Small intestine (tissue), 7 donors: ENCODE results near the gene BRK1. TPM values are rescaled to one million over a fixed set of nuclear protein-coding genes. Genes with fewer than 3 reads are reported as not detected.
A peak's percentile ranks its signal among the peaks of the same experiment; 100 is the strongest.
"Not testable (repeated sequence)": the region's sequence is repeated elsewhere in the genome, so short reads cannot be mapped to it uniquely, and the experiment has no call there.

Experiments used
- DNase-seq, 2 donors: peaks; one replicate each; pipeline versions ENCODE4 v3.0.0 to v3.0.0-alpha.2; 2013
- FAIRE-seq: peaks from 2 replicates; lab custom pipeline; 2012; peaks lifted over from hg19 to GRCh38; lab: Jason Lieb, UNC
- H3K27ac ChIP-seq, 3 donors: one replicate each; pipeline ENCODE4 v1.5.1; 2013; ENCODE audit warnings: low read length in 2 of 3, mild to moderate bottlenecking in 2 of 3, control low read depth in 1 of 3, inconsistent platforms in 1 of 3, low read depth in 1 of 3, moderate library complexity in 1 of 3
- H3K27me3 ChIP-seq, 3 donors: one replicate each; pipeline ENCODE4 v1.6.1; 2013; ENCODE audit warnings: low read length in 3 of 3, inconsistent platforms in 1 of 3; ENCODE audit not compliant: control insufficient read depth in 3 of 3, insufficient read depth in 3 of 3
- H3K36me3 ChIP-seq, 3 donors: one replicate each; pipeline ENCODE4 v1.6.1; 2013; ENCODE audit warnings: low read length in 3 of 3, inconsistent platforms in 1 of 3, low read depth in 1 of 3, mild to moderate bottlenecking in 1 of 3, moderate library complexity in 1 of 3; ENCODE audit not compliant: control insufficient read depth in 3 of 3, insufficient read depth in 2 of 3
- H3K4me1 ChIP-seq, 3 donors: one replicate each; pipeline ENCODE4 v1.6.1; 2013; ENCODE audit warnings: low read length in 2 of 3, inconsistent platforms in 1 of 3, low read depth in 1 of 3, mild to moderate bottlenecking in 1 of 3, moderate library complexity in 1 of 3; ENCODE audit not compliant: control insufficient read depth in 3 of 3, insufficient read depth in 2 of 3
- H3K4me3 ChIP-seq, 3 donors: one replicate each; pipeline ENCODE4 v1.5.1; 2013; ENCODE audit warnings: low read length in 3 of 3, control low read depth in 1 of 3, inconsistent platforms in 1 of 3, low read depth in 1 of 3, mild to moderate bottlenecking in 1 of 3, moderate library complexity in 1 of 3
- H3K9me3 ChIP-seq, 2 donors: one replicate each; pipeline ENCODE4 v1.6.1; 2013; ENCODE audit warnings: low read depth in 1 of 2, low read length in 1 of 2; ENCODE audit not compliant: control insufficient read depth in 2 of 2, insufficient read depth in 1 of 2
- WGBS, 3 donors: extraction: QIAGEN DNeasy Blood & Tissue Kit; methylation state at CpG; one replicate each; pipeline ENCODE4 v1.1.7; 2013; 5-methylcytosine and 5-hydroxymethylcytosine counted together
- polyA plus RNA-seq, 4 donors: library from polyadenylated mRNA; stranded (reverse) in 3 of 4; unstranded in 1 of 4; fragments of 200-250 nt in 3 of 4; fragments of 120-200 nt in 1 of 4; gene quantifications; one replicate each; pipeline versions ENCODE4 v1.2.1 to v1.2.3, GENCODE V29; 2013
- donor health status: healthy with polysubstance abuse.
- donor health status: control.
- donor health status: control.
- donor health status: Bipolar disorder and iron deficiency.
- donor health status: healthy.

BRK1 gene
- polyA plus RNA-seq, 4 donors = 147 to 191 (median 171) TPM

DNA sequence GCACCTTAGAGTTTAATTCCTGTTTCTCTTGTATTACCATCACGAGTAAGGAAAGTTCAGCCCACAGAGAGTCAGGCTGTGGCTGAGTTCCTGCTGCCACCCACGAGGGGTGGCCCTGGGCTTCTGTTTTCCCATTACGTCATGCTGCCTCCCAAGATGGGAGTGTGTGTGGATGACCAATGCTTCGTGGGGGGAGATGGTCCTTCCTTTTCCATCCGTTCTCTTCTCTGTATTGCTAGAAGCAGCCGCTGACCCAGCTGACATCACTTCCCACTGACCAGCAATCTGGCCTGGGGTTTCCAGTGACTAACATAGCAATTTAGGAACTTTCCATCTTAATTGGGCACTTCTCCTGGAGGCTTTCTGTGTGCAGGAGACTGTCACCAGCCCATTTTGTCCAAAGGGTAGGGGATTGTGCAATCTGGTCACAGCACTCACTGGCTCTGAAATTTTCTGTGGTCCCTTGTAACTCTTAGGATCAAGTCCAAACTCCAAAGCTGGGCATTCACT, 58.5 kb downstream of the BRK1 start:
- Histone ChIP-seq H3K27ac (peak overlapping the region in 1 of 3 donors; percentile 59), H3K4me3 (no peak overlapping the region), H3K4me1 (peaks cover 0 to 4% (median 0%) of the 10 kb centered on the region in 3 donors), H3K36me3 (peaks cover 0 to 4% (median 2%) of the 10 kb centered on the region in 3 donors), H3K9me3 (peaks cover 0 to 14% of the 10 kb centered on the region in 2 donors), H3K27me3 (no peaks in the 10 kb centered on the region)
- FAIRE-seq = no peak
- no peak for DNase-seq
- 45 to 69% (median 65%) methylated on average over 6 of the region's 6 CpGs for WGBS, 3 donors

DNA sequence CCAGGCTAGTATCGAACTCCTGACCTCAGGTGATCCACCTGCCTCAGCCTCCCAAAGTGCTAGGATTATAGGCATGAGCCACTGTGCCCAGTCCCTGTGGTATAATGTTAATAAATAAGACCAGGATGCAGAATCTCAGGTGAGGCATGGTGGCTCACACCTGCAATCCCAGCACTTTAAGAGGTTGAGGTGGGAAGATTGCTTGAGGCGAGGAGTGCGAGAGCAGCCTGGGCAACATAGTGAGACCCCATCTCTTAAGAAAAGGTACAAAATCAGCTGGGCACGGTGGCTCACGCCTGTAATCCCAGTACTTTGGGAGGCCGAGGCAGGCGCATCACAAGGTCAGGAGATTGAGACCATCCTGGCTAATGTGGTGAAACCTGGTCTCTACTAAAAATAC, 59.9 kb downstream of the BRK1 start:
- not testable (repeated sequence) for H3K4me3 ChIP-seq, FAIRE-seq, H3K27me3 ChIP-seq, H3K27ac ChIP-seq, H3K9me3 ChIP-seq, DNase-seq, H3K36me3 ChIP-seq, H3K4me1 ChIP-seq
- 94 to 100% (median 98%) methylated on average over 7 of the region's 7 CpGs for WGBS, 3 donors

DNA sequence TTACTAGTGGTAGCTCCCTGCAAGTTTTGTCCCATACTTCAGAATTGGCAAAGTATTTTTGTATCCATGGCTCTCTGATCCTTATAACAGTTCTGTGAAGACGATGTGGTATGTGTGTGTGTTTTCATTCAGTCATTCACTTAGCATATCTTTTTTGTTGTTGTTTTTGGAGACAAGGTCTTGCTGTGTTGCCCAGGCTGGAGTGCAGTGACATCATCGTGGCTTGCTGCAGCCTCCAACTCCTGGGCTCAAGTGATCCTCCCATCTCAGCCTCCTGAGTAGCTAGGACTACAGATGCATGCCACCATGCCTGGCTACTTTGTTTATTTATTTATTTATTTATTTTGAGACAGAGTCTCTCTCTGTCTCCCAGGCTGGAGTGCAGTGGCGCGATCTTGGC, 60.7 kb downstream of the BRK1 start:
- WGBS, 3 donors = 85 to 98% (median 96%) methylated on average over 4 of the region's 4 CpGs
- not testable (repeated sequence) for H3K27me3 ChIP-seq, FAIRE-seq, H3K36me3 ChIP-seq, H3K4me1 ChIP-seq, H3K4me3 ChIP-seq, H3K27ac ChIP-seq, DNase-seq, H3K9me3 ChIP-seq

Other genes with a start within 250 kb of the BRK1 start
- gene CIDEC, start 235.4 kb upstream of the BRK1 start, polyA plus RNA-seq = 100 to 1,000 TPM in 2 of 4 donors, 10 to 100 TPM in 2; 19.0 to 748 (median 310) TPM
- 10 to 100 TPM; 49.0 to 56.8 (median 52.7) TPM for gene JAGN1, start 225.1 kb upstream of the BRK1 start, polyA plus RNA-seq
- gene IL17RE, start 212.8 kb upstream of the BRK1 start, polyA plus RNA-seq = 10 to 100 TPM; 31.3 to 59.3 (median 43.5) TPM
- gene IL17RC, start 198.6 kb upstream of the BRK1 start, polyA plus RNA-seq = 10 to 100 TPM; 35.7 to 96.2 (median 41.3) TPM
- gene CRELD1, start 181.8 kb upstream of the BRK1 start, polyA plus RNA-seq = 10 to 100 TPM; 16.2 to 53.7 (median 32.1) TPM
- 1 to 10 TPM in 1 of 4 donors, under 1 TPM in 3; 0.45 to 1.3 (median 0.82) TPM for gene PRRT3, start 163.3 kb upstream of the BRK1 start, polyA plus RNA-seq
- gene EMC3, start 128.8 kb upstream of the BRK1 start, polyA plus RNA-seq = 10 to 100 TPM; 21.9 to 74.6 (median 47.7) TPM
- 10 to 100 TPM in 1 of 4 donors, 1 to 10 TPM in 2, under 1 TPM in 1; 0.45 to 13.9 (median 4.4) TPM for gene FANCD2, start 89.2 kb upstream of the BRK1 start, polyA plus RNA-seq
- gene FANCD2OS, start 7.4 kb upstream of the BRK1 start, polyA plus RNA-seq = not detected
- gene VHL, start 26.1 kb downstream of the BRK1 start, polyA plus RNA-seq = 10 to 100 TPM; 21.9 to 59.3 (median 29.2) TPM
- 1 to 10 TPM; 1.2 to 6.8 (median 3.1) TPM for gene IRAK2, start 49.2 kb downstream of the BRK1 start, polyA plus RNA-seq
- 10 to 100 TPM; 13.8 to 28.3 (median 17.4) TPM for gene TATDN2, start 132.8 kb downstream of the BRK1 start, polyA plus RNA-seq
- 10 to 100 TPM in 3 of 4 donors, 1 to 10 TPM in 1; 2.8 to 21.9 (median 14.5) TPM for gene GHRL, start 177.3 kb downstream of the BRK1 start, polyA plus RNA-seq
- 100 to 1,000 TPM; 168 to 349 (median 209) TPM for gene SEC13, start 205.4 kb downstream of the BRK1 start, polyA plus RNA-seq